HepG2 (cell line): ENCODE measurements around the gene ATRAID. TPM values are rescaled to one million over a fixed set of nuclear protein-coding genes. Genes with fewer than 3 reads are reported as not detected.
A peak's percentile ranks its signal among the peaks of the same experiment; 100 is the strongest.

Experiments
- CBFB ChIP-seq: sonication (generic); formaldehyde crosslinking; IDR thresholded peaks from 2 replicates; pipeline ENCODE4 v1.4.0; 2020; ENCODE audit warnings: missing genetic modification reagents
- CCDC6 ChIP-seq: sonication (generic); formaldehyde crosslinking; IDR thresholded peaks from 2 replicates; pipeline ENCODE4 v1.8.1; 2022; ENCODE audit warnings: mild to moderate bottlenecking, missing genetic modification reagents, moderate library complexity
- CREBL2 ChIP-seq: sonication (generic); formaldehyde crosslinking; IDR thresholded peaks from 2 replicates; pipeline ENCODE4 v1.8.1; 2023; ENCODE audit warnings: missing genetic modification reagents, mild to moderate bottlenecking, borderline replicate concordance
- HMGXB4 ChIP-seq, 2 experiments: sonication (generic) in 1 of 2; formaldehyde crosslinking in 1 of 2; IDR thresholded peaks; 2 replicates each; pipeline versions ENCODE4 v1.4.0 to v1.6.1; 2018 to 2020; ENCODE audit warnings: missing genetic modification reagents in 2 of 2, borderline replicate concordance in 1 of 2, low read depth in 1 of 2, mild to moderate bottlenecking in 1 of 2, missing biosample characterization in 1 of 2
- KMT2B ChIP-seq: IDR thresholded peaks from 2 replicates; pipeline ENCODE4 v1.6.1; 2016; ENCODE audit warnings: missing genetic modification reagents, missing compliant biosample characterization
- PHF5A ChIP-seq: IDR thresholded peaks from one replicate; pipeline ENCODE4 v1.6.1; 2018; ENCODE audit warnings: low read depth, missing genetic modification reagents; ENCODE audit not compliant: unreplicated experiment
- PHF8 ChIP-seq: sonication (generic); formaldehyde crosslinking; IDR thresholded peaks from 2 replicates; pipeline ENCODE4 v1.5.0; 2020; ENCODE audit warnings: missing genetic modification reagents
- RCOR2 ChIP-seq: IDR thresholded peaks from 2 replicates; pipeline ENCODE4 v1.6.1; 2016; ENCODE audit warnings: missing biosample characterization, missing genetic modification reagents
- SMARCE1 ChIP-seq: fragments of 450-650 bp; IDR thresholded peaks from 2 replicates; pipeline ENCODE4 v1.6.1; 2017; ENCODE audit warnings: borderline replicate concordance
- TBP ChIP-seq: sonication (generic); formaldehyde crosslinking; IDR thresholded peaks from 2 replicates; pipeline ENCODE4 v1.5.0; 2020; ENCODE audit warnings: missing genetic modification reagents
- TFAP4 ChIP-seq: sonication (generic); IDR thresholded peaks from 2 replicates; pipeline ENCODE4 v1.6.1; 2016; ENCODE audit warnings: low read depth, borderline replicate concordance
- YEATS2 ChIP-seq: sonication (generic); formaldehyde crosslinking; IDR thresholded peaks from 2 replicates; pipeline ENCODE4 v1.4.0; 2020; ENCODE audit warnings: missing genetic modification reagents, borderline replicate concordance
- ZNF205 ChIP-seq: IDR thresholded peaks from 2 replicates; pipeline ENCODE4 v1.6.1; 2018; ENCODE audit warnings: missing biosample characterization, missing genetic modification reagents
- ZNF281 ChIP-seq: sonication (generic); formaldehyde crosslinking; IDR thresholded peaks from 2 replicates; pipeline ENCODE4 v1.4.0; 2020; ENCODE audit warnings: missing genetic modification reagents, borderline replicate concordance
- ZNF335 ChIP-seq: sonication (generic); formaldehyde crosslinking; IDR thresholded peaks from 2 replicates; pipeline ENCODE4 v1.4.0; 2020; ENCODE audit warnings: missing genetic modification reagents
- ZSCAN5A ChIP-seq: sonication (generic); formaldehyde crosslinking; IDR thresholded peaks from 2 replicates; pipeline ENCODE4 v1.8.0; 2022; ENCODE audit warnings: mild to moderate bottlenecking, missing genetic modification reagents, borderline replicate concordance
- polyA plus RNA-seq, 8 experiments: library from polyadenylated mRNA; depleted of rRNA in 3 of 8; stranded (reverse) in 7 of 8; unstranded in 1 of 8; fragments of >200 nt; fragmentation: Illumina TruSeq in 4 of 8; extraction: Trizol in 4 of 8; gene quantifications; 2 replicates each; pipeline versions ENCODE4 v1.2.1 to v1.2.3, GENCODE V29; 2011 to 2016; ENCODE audit warnings: low read depth in 4 of 8, missing spikeins in 1 of 8, mixed read lengths in 1 of 8; ENCODE audit not compliant: insufficient read depth in 1 of 8
- total RNA-seq, 5 experiments: library from RNA; depleted of rRNA; stranded (reverse); fragments of >200 nt; fragmentation: Illumina TruSeq; extraction: Trizol; gene quantifications; 2 replicates each; pipeline ENCODE4 v1.2.3, GENCODE V29; 2016; ENCODE audit warnings: low read depth in 1 of 5

ATRAID gene
- total and polyA plus RNA-seq, 2 of the 13 experiments (the other 11 are each of a cell fraction or from before 2014, with no cell fraction given) = 207 to 382 TPM

DNA sequence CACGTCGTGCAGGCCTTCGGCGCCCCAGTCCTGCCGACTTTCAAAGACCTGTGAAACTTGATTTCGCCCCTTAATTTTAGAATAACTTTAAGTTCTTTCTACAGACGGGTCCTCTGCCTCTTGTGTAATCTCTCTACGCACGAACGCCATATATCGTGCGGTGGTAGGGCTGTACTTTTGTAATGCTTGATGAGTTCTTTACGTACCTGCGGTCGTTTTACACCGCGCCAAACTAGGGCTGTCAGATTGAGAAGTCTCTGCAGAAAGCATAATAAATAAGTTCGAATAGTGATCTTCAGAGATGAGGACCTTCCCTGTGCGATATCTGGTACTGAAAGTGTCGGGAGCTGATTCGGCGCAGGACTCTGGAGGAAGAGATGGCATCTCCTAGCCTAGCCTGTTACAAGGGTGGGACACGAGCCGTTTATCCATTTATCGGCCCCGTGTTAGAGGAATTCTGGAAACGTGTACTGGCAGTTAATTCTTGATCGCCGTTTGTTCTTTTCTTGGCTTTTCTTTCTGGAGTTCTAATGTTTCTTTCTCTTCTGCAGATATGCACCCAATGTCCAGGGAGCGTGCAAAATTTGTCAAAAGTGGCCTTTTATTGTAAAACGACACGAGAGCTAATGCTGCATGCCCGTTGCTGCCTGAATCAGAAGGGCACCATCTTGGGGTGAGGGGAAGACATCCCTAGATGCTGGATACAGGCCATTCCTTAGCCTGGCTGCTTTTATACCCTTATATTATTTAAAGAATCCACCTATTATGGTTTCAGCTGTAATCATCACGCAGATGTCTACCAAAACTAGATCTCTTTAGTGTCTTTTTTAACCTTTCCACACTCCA lies 1.0 kb downstream of the ATRAID start (continued):
- TF ChIP-seq ZSCAN5A (CRISPR knock-in tag) (peak; percentile 60; the same call in 1 of the 2 replicates), ZNF335 (CRISPR knock-in tag) (no peak), CCDC6 (CRISPR knock-in tag) (no peak), TBP (CRISPR knock-in tag) (no peak), TFAP4 (no peak), YEATS2 (no peak; the same call in none of the 2 replicates), PHF5A (CRISPR knock-in tag) (no peak), ZNF205 (CRISPR knock-in tag) (no peak; the same call in 1 of the 2 replicates), CREBL2 (CRISPR knock-in tag) (no peak), SMARCE1 (no peak), RCOR2 (CRISPR knock-in tag) (no peak), HMGXB4 (CRISPR knock-in tag; IDR thresholded peaks at IDR 0.05; ENCODE audit: borderline replicate concordance in 1 of 2, low read depth in 1 of 2) (no peak; a peak in 1 of 4 replicates), PHF8 (CRISPR knock-in tag) (no peak), KMT2B (CRISPR knock-in tag) (no peak), ZNF281 (no peak), CBFB (no peak; the same call in 1 of the 2 replicates)
